Activated CD8-positive, alpha-beta T cell treated with anti-CD3 and anti-CD28 coated beads, Interleukin-2, amount 10 ng/mL, durations not matched to agents 7 days and 5 days (primary cell): Measurements from ENCODE around the gene ERFL. TPM values are rescaled to one million over a fixed set of nuclear protein-coding genes. Genes with fewer than 3 reads are reported as not detected.

Experiments
- ATAC-seq: fragments of 150-1000 bp; cut with Tn5 transposase; one replicate; pipeline ENCODE4 v1.10.0; 2021; ENCODE audit warnings: moderate library complexity
- CTCF ChIA-PET: fragments of 350-600 bp; sonication (Branson Sonifier 250); formaldehyde crosslinking; loops from one replicate; lab custom pipeline; 2021; ENCODE audit warnings: antibody characterized with exemption; lab: Charles Lee
- POLR2A ChIA-PET: fragments of 350-600 bp; sonication (Branson Sonifier 250); formaldehyde crosslinking; loops from one replicate; lab custom pipeline; 2021; ENCODE audit warnings: antibody characterized with exemption; lab: Charles Lee
- DNase-seq: peaks from one replicate; pipeline ENCODE4 v3.0.0-alpha.2; 2020
- H3K27ac Mint-ChIP-seq: one replicate; pipeline ENCODE4 v1.8.0; 2021; ENCODE audit warnings: mild to moderate bottlenecking, mixed read lengths
- H3K27me3 Mint-ChIP-seq: one replicate; pipeline ENCODE4 v1.8.0; 2021; ENCODE audit warnings: low read depth, mixed read lengths
- H3K36me3 Mint-ChIP-seq: one replicate; pipeline ENCODE4 v1.8.0; 2021; ENCODE audit warnings: low read depth, mixed read lengths
- H3K4me1 Mint-ChIP-seq: one replicate; pipeline ENCODE4 v1.8.0; 2021; ENCODE audit warnings: low read depth, mixed read lengths
- H3K4me3 Mint-ChIP-seq: one replicate; pipeline ENCODE4 v1.8.0; 2021; ENCODE audit warnings: mild to moderate bottlenecking, mixed read lengths
- H3K9me3 Mint-ChIP-seq: one replicate; pipeline ENCODE4 v1.8.0; 2022; ENCODE audit warnings: mixed read lengths; ENCODE audit not compliant: insufficient read depth
- total RNA-seq, 2 experiments: library from RNA; stranded (reverse); gene quantifications; one replicate each; pipeline ENCODE4 v1.2.3, GENCODE V29; 2021

The ERFL gene
- total RNA-seq, 2 experiments from 2014 or later: 0.84 to 1.1 TPM

DNA sequence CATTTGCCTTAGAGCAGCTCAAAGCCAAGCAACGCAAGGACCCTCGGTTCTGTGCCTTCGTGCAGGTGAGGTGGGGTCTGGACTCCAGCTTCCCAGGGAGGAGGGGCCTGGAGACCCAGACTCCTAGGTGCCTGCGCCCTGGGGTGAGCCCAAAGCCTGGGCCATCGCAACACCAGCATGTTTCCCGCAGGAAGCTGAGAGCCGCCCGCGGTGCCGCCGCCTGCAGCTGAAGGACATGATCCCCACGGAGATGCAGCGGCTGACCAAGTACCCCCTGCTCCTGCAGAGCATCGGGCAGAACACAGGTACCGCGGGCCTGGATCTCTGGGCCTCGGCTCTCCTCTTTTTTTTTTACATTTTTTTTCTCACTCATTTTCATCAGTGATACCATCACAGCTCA, 25.7 kb downstream of the ERFL start:
- Mint-ChIP-seq H3K4me3 (no peak overlapping the region), H3K4me1 (peaks cover 41% of the 10 kb centered on the region), H3K36me3 (peaks cover 77% of the 10 kb centered on the region), H3K27me3 (no peaks in the 10 kb centered on the region), H3K9me3 (no peaks in the 10 kb centered on the region), H3K27ac (no peak overlapping the region)
- no peak for DNase-seq
- POLR2A ChIA-PET: interaction anchor here (0.8 to 2.8 kb wide), 6 partner anchors 9 to 34 kb away, joined by 3 to 20 read pairs (median 10); no protein-coding TSS in a partner anchor
- no peak for ATAC-seq
- CTCF ChIA-PET: interaction anchor here (1.1 to 2.8 kb wide), 3 partner anchors 16 to 35 kb away, joined by 3 to 8 read pairs (median 3); no protein-coding TSS in a partner anchor

DNA sequence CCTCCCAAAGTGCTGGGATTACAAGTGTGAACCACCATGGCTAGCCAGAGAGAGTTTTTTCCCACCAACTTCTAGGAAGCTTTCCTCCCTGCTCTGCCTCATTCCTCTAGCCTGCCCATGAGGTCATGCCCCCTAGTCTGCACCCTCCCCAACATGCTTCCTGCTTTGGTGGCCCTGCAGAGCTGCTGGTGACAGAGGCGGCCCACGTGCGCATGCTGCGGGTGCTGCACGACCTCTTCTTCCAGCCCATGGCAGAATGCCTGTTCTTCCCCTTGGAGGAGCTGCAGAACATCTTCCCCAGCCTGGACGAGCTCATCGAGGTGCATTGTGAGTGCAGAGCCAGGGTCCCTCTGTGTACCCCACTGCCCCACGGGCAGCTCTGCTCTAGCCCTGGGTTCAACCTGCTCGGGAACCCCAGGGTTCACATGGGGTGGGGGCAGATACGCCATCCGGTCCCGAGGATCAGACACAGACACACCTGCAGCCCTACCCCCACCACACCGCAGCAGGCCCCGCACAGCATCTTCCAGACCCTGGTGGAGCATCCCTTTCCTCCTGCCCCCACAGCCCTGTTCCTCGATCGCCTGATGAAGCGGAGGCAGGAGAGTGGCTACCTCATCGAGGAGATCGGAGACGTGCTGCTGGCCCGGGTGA, 26.4 kb downstream of the ERFL start:
- H3K27ac Mint-ChIP-seq: peak overlapping the region; percentile 74
- CTCF ChIA-PET: interaction anchor here (1.1 to 2.8 kb wide), 3 partner anchors 14 to 29 kb away, joined by 3 to 8 read pairs (median 6); no protein-coding TSS in a partner anchor
- POLR2A ChIA-PET: interaction anchor here (0.8 to 2.8 kb wide), 8 partner anchors 10 to 33 kb away, joined by 3 to 20 read pairs (median 4); no protein-coding TSS in a partner anchor
- DNase-seq (no peak), ATAC-seq (no peak)
- no peaks in the 10 kb centered on the region for H3K9me3 Mint-ChIP-seq
- H3K36me3 Mint-ChIP-seq: peaks cover 74% of the 10 kb centered on the region
- H3K4me1 Mint-ChIP-seq: peaks cover 41% of the 10 kb centered on the region
- no peak overlapping the region for H3K4me3 Mint-ChIP-seq
- H3K27me3 Mint-ChIP-seq: no peaks in the 10 kb centered on the region

- H3K4me1 Mint-ChIP-seq: peaks cover 46% of the 10 kb centered on the region
- ATAC-seq: no peak
- H3K4me3 Mint-ChIP-seq: no peak overlapping the region
- H3K27ac Mint-ChIP-seq: peak overlapping the region; percentile 6
- ChIA-PET POLR2A (interaction anchor here (1.1 kb wide), 1 partner anchor 11 kb away, joined by 8 read pairs; no protein-coding TSS in a partner anchor), CTCF (no interaction called here)
- no peaks in the 10 kb centered on the region for H3K27me3 Mint-ChIP-seq
- H3K9me3 Mint-ChIP-seq: no peaks in the 10 kb centered on the region
- H3K36me3 Mint-ChIP-seq: peaks cover 64% of the 10 kb centered on the region
- no peak for DNase-seq
Measured at GRCh38 chr19:41898235-41898634, 30.0 kb downstream of the ERFL start.

- Mint-ChIP-seq H3K36me3 (peaks cover 64% of the 10 kb centered on the region), H3K4me3 (no peak overlapping the region), H3K9me3 (no peaks in the 10 kb centered on the region), H3K4me1 (peaks cover 50% of the 10 kb centered on the region), H3K27me3 (no peaks in the 10 kb centered on the region), H3K27ac (peak overlapping the region; percentile 63)
- ATAC-seq (no peak), DNase-seq (no peak)
- CTCF ChIA-PET: no interaction called here
- POLR2A ChIA-PET: interaction anchor here (1.1 kb wide), 1 partner anchor 12 kb away, joined by 8 read pairs; no protein-coding TSS in a partner anchor
Measured at GRCh38 chr19:41897820-41898219, 30.4 kb downstream of the ERFL start.

DNA sequence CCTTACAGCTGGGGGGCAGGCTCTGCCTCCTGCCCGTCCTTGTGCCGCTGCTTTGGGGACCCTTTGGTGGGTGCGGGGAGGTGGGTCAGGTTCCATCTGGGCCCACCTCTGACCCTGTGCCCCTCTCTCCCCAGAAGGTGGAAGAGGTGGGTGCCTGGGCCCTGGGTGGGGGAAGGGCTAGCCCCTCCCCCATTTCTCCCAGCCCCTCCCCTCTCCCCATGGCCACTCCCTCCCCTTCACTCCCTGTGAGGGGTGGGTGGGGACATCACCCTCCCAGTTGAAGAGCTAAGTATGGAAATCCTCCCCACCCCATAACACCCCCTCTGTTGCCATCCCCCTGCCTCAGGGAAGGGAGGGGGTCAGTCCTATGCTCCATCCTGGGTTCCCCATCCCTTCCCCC, 31.1 kb downstream of the ERFL start:
- no peaks in the 10 kb centered on the region for H3K27me3 Mint-ChIP-seq
- ATAC-seq (no peak), DNase-seq (no peak)
- POLR2A ChIA-PET: no interaction called here
- H3K9me3 Mint-ChIP-seq: no peaks in the 10 kb centered on the region
- H3K36me3 Mint-ChIP-seq: peaks cover 62% of the 10 kb centered on the region
- no peak overlapping the region for H3K27ac Mint-ChIP-seq
- H3K4me1 Mint-ChIP-seq: peaks cover 53% of the 10 kb centered on the region
- no peak overlapping the region for H3K4me3 Mint-ChIP-seq
- CTCF ChIA-PET: interaction anchor here (2.0 kb wide), 1 partner anchor 38 kb away, joined by 4 read pairs; the partner anchor contains the start of gene RPS19

DNA sequence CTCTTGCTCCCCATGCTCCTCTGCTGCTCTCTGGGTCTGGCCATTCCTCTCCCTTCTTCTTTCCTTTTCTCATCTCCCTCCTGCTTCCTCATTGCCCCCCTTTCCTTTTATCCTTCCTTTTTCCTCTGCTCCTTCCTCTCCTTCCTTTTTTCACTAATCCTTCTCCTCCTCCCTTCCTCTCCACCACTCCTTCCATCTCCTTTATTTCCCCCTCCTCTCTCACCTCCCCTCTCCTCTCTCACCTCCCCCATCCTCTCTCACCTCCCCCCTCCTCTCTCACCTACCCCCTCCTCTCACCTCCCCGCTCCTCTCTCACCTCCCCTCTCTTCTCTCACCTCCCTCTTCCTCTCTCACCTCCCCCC, 31.7 kb downstream of the ERFL start:
- Mint-ChIP-seq H3K36me3 (peaks cover 60% of the 10 kb centered on the region), H3K4me1 (peaks cover 53% of the 10 kb centered on the region), H3K9me3 (no peaks in the 10 kb centered on the region), H3K27me3 (no peaks in the 10 kb centered on the region), H3K27ac (peak overlapping the region; percentile 47), H3K4me3 (no peak overlapping the region)
- ChIA-PET POLR2A (interaction anchor here (1.0 to 1.5 kb wide), 2 partner anchors 11 to 15 kb away, joined by 3 to 5 read pairs; no protein-coding TSS in a partner anchor), CTCF (interaction anchor here (0.7 to 2.0 kb wide), 4 partner anchors 11 to 37 kb away, joined by 3 to 11 read pairs (median 4); partner anchors contain the start of gene RPS19)
- ATAC-seq (no peak), DNase-seq (no peak)

GRCh38 chr19:41895745-41896580, 32.3 kb downstream of the ERFL start:
- peaks cover 64% of the 10 kb centered on the region for H3K36me3 Mint-ChIP-seq

DNA sequence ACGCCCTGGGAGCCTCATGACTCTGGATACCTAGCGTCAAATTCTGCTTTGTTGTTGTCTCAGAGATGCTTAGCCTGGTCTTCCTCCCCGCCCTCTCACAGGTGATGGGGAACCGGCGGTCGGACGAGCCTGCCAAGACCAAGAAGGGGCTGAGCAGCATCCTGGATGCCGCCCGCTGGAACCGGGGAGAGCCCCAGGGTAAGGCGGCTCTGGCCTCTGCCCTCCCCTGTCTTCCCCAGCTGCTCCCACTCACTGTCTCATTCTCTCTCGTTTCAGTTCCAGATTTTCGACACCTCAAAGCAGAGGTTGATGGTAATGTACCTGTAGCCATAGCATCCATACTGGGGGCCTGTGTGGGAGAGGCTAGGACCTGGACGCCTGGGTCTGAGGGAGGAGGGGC, 33.9 kb downstream of the ERFL start:
- ChIA-PET CTCF (no interaction called here), POLR2A (interaction anchor here (0.6 kb wide), 1 partner anchor 43 kb away, joined by 3 read pairs; no protein-coding TSS in a partner anchor)
- peaks cover 65% of the 10 kb centered on the region for H3K36me3 Mint-ChIP-seq
- ATAC-seq: no peak
- H3K27me3 Mint-ChIP-seq: no peaks in the 10 kb centered on the region
- H3K27ac Mint-ChIP-seq: peak overlapping the region; percentile 65
- no peak for DNase-seq
- no peaks in the 10 kb centered on the region for H3K9me3 Mint-ChIP-seq
- H3K4me1 Mint-ChIP-seq: peaks cover 63% of the 10 kb centered on the region
- no peak overlapping the region for H3K4me3 Mint-ChIP-seq

More at GRCh38 chr19:41895745-41896580, 32.3 kb downstream of the ERFL start:
- Mint-ChIP-seq H3K27ac (peak overlapping the region; percentile 48), H3K4me3 (no peak overlapping the region), H3K27me3 (no peaks in the 10 kb centered on the region), H3K9me3 (no peaks in the 10 kb centered on the region), H3K4me1 (peaks cover 56% of the 10 kb centered on the region)
- DNase-seq: no peak
- ATAC-seq: peak; percentile 59
- ChIA-PET POLR2A (interaction anchor here (0.8 to 1.5 kb wide), 4 partner anchors 11 to 22 kb away, joined by 3 to 5 read pairs (median 3); no protein-coding TSS in a partner anchor), CTCF (interaction anchor here (0.7 to 2.0 kb wide), 5 partner anchors 10 to 37 kb away, joined by 3 to 11 read pairs (median 4); partner anchors contain the start of gene RPS19)

GRCh38 chr19:41893899-41894298, 34.4 kb downstream of the ERFL start:
- Mint-ChIP-seq H3K27me3 (no peaks in the 10 kb centered on the region), H3K36me3 (peaks cover 65% of the 10 kb centered on the region), H3K9me3 (no peaks in the 10 kb centered on the region), H3K4me1 (peaks cover 65% of the 10 kb centered on the region), H3K4me3 (no peak overlapping the region), H3K27ac (peak overlapping the region; percentile 65)
- CTCF ChIA-PET: no interaction called here
- DNase-seq (peak; percentile 65), ATAC-seq (peak; percentile 50)
- POLR2A ChIA-PET: no interaction called here

GRCh38 chr19:41892173-41892902, 35.9 kb downstream of the ERFL start:
- Mint-ChIP-seq H3K4me3 (no peak overlapping the region), H3K4me1 (peaks cover 72% of the 10 kb centered on the region), H3K27ac (no peak overlapping the region), H3K9me3 (no peaks in the 10 kb centered on the region), H3K27me3 (no peaks in the 10 kb centered on the region), H3K36me3 (peaks cover 63% of the 10 kb centered on the region)
- ChIA-PET CTCF (interaction anchor here (1.0 to 11.7 kb wide), 2 partner anchors 18 to 45 kb away, joined by 3 to 176 read pairs; partner anchors contain the start of gene CD79A), POLR2A (interaction anchor here (11.6 kb wide), 2 partner anchors 18 to 29 kb away, joined by 192 to 241 read pairs; partner anchors contain the start of genes CD79A and RPS19)
- no peak for DNase-seq
- ATAC-seq: no peak
